Neuronal stem cell (in vitro differentiated cells): ENCODE data around the gene KICS2.

Experiments used
- DNase-seq: peaks from one replicate; pipeline ENCODE4 v3.0.0-alpha.2; 2013; ENCODE audit warnings: low spot score
- H2AFZ ChIP-seq: one replicate; pipeline ENCODE4 v1.6.1; 2013; ENCODE audit warnings: mild to moderate bottlenecking, low read length, inconsistent platforms
- H2AK5ac ChIP-seq: 2 replicates; pipeline ENCODE4 v1.6.1; 2013; ENCODE audit warnings: low read depth, mild to moderate bottlenecking, inconsistent platforms, low read length, moderate library complexity, mixed read lengths
- H2BK120ac ChIP-seq: 2 replicates; pipeline ENCODE4 v1.6.1; 2013; ENCODE audit warnings: low read depth, mild to moderate bottlenecking, inconsistent platforms, low read length, moderate library complexity, mixed read lengths
- H2BK12ac ChIP-seq: one replicate; pipeline ENCODE4 v1.6.1; 2013; ENCODE audit warnings: low read length, inconsistent platforms
- H2BK15ac ChIP-seq: 2 replicates; pipeline ENCODE4 v1.6.1; 2013; ENCODE audit warnings: mild to moderate bottlenecking, low read length, inconsistent platforms, mixed read lengths
- H2BK5ac ChIP-seq: one replicate; pipeline ENCODE4 v1.6.1; 2013; ENCODE audit warnings: inconsistent platforms, mild to moderate bottlenecking, low read length, moderate library complexity
- H3K14ac ChIP-seq: one replicate; pipeline ENCODE4 v1.6.1; 2013; ENCODE audit warnings: low read length, inconsistent platforms
- H3K18ac ChIP-seq: 2 replicates; pipeline ENCODE4 v1.6.1; 2013; ENCODE audit warnings: low read length, inconsistent platforms
- H3K23ac ChIP-seq: 2 replicates; pipeline ENCODE4 v1.6.1; 2013; ENCODE audit warnings: low read depth, mild to moderate bottlenecking, mixed read lengths, low read length, inconsistent platforms; ENCODE audit not compliant: poor library complexity
- H3K27ac ChIP-seq: replicated peaks from 3 replicates; pipeline ENCODE4 v1.5.1; 2013; ENCODE audit warnings: low read length, inconsistent platforms
- H3K27me3 ChIP-seq, 3 experiments: 2 replicates each; pipeline ENCODE4 v1.6.1; 2013; ENCODE audit warnings: low read length in 3 of 3, mild to moderate bottlenecking in 2 of 3, inconsistent platforms in 1 of 3, low read depth in 1 of 3, mixed read lengths in 1 of 3, moderate library complexity in 1 of 3; ENCODE audit not compliant: control insufficient read depth in 3 of 3, insufficient read depth in 3 of 3
- H3K36me3 ChIP-seq, 2 donors: replicated peaks in 1 of 2; 2 replicates each; pipeline ENCODE4 v1.6.1; 2013; ENCODE audit warnings: low read length in 2 of 2; ENCODE audit not compliant: control insufficient read depth in 2 of 2, insufficient read depth in 2 of 2
- H3K4ac ChIP-seq: 2 replicates; pipeline ENCODE4 v1.6.1; 2013; ENCODE audit warnings: inconsistent platforms, mild to moderate bottlenecking, low read length, moderate library complexity
- H3K4me1 ChIP-seq, 2 donors: 1 replicate in 1 of 2; 2 replicates in 1 of 2; pipeline ENCODE4 v1.6.1; 2013; ENCODE audit warnings: low read length in 2 of 2, low read depth in 1 of 2; ENCODE audit not compliant: control insufficient read depth in 2 of 2, insufficient read depth in 1 of 2
- H3K4me2 ChIP-seq: one replicate; pipeline ENCODE4 v1.6.1; 2013; ENCODE audit warnings: mild to moderate bottlenecking, low read length, inconsistent platforms; ENCODE audit not compliant: insufficient read depth, poor library complexity, severe bottlenecking
- H3K4me3 ChIP-seq, 2 donors: 2 replicates each; pipeline ENCODE4 v1.5.1; 2013; ENCODE audit warnings: low read length in 2 of 2, mild to moderate bottlenecking in 2 of 2, inconsistent platforms in 1 of 2, moderate library complexity in 1 of 2
- H3K79me1 ChIP-seq: one replicate; pipeline ENCODE4 v1.6.1; 2013; ENCODE audit warnings: low read depth, mild to moderate bottlenecking, inconsistent platforms, low read length, moderate library complexity
- H3K9ac ChIP-seq: one replicate; pipeline ENCODE4 v1.6.1; 2013; ENCODE audit warnings: mild to moderate bottlenecking, low read depth, low read length, inconsistent platforms; ENCODE audit not compliant: poor library complexity
- H3K9me3 ChIP-seq, 2 donors: replicated peaks in 1 of 2; 2 replicates each; pipeline versions ENCODE3 to v1.6.1; 2013; ENCODE audit warnings: low read length in 2 of 2, mild to moderate bottlenecking in 2 of 2, inconsistent platforms in 1 of 2, low read depth in 1 of 2, mixed read lengths in 1 of 2, moderate library complexity in 1 of 2; ENCODE audit not compliant: control insufficient read depth in 2 of 2, insufficient read depth in 1 of 2
- H4K8ac ChIP-seq: one replicate; pipeline ENCODE4 v1.6.1; 2013; ENCODE audit warnings: low read depth, mild to moderate bottlenecking, inconsistent platforms, low read length, moderate library complexity
- H4K91ac ChIP-seq: one replicate; pipeline ENCODE4 v1.6.1; 2013; ENCODE audit warnings: low read length, low read depth, mild to moderate bottlenecking, inconsistent platforms; ENCODE audit not compliant: poor library complexity
- WGBS, 2 donors: extraction: QIAGEN DNeasy Blood & Tissue Kit; methylation state at CpG; one replicate each; pipeline ENCODE4 v1.1.7; 2013; ENCODE audit warnings: missing lambda C conversion rate in 2 of 2, mixed read lengths in 1 of 2; ENCODE audit not compliant: insufficient read length in 2 of 2, insufficient replicate concordance in 1 of 2; ENCODE audit errors: extremely low coverage in 2 of 2; 5-methylcytosine and 5-hydroxymethylcytosine counted together

Gene KICS2

GRCh38 chr12:64193931-64194330 is 28.2 kb downstream of the KICS2 start:
- Histone ChIP-seq H2BK120ac (no peak overlapping the region), H3K27ac (no peak overlapping the region), H3K79me1 (no peaks in the 10 kb centered on the region), H3K4me3 (no peak overlapping the region), H3K9me3 (no peaks in the 10 kb centered on the region), H2BK15ac (no peak overlapping the region), H3K14ac (no peak overlapping the region), H3K23ac (no peak overlapping the region), H2AFZ (no peak overlapping the region), H3K9ac (no peak overlapping the region), H3K4ac (no peak overlapping the region), H3K4me1 (no peaks in the 10 kb centered on the region), H3K36me3 (peaks cover 0 to 8% of the 10 kb centered on the region in 2 donors), H3K18ac (no peak overlapping the region), H3K27me3 (no peaks in the 10 kb centered on the region), H4K8ac (no peak overlapping the region), H2BK12ac (no peak overlapping the region), H3K4me2 (no peak overlapping the region), H2BK5ac (no peak overlapping the region), H4K91ac (no peak overlapping the region), H2AK5ac (no peak overlapping the region)
- no peak for DNase-seq
- WGBS, 2 donors = no CpG with 5 or more reads among the region's 6 CpGs

- no peaks in the 10 kb centered on the region for H3K79me1 ChIP-seq
- no peak overlapping the region for H3K4me3 ChIP-seq
- no peak overlapping the region for H2AFZ ChIP-seq
- no peak overlapping the region for H4K91ac ChIP-seq
- no peak overlapping the region for H3K18ac ChIP-seq
- H3K4me2 ChIP-seq = no peak overlapping the region
- WGBS, 2 donors = no CpG with 5 or more reads among the region's 7 CpGs
- no peaks in the 10 kb centered on the region for H3K4me1 ChIP-seq
- H3K4ac ChIP-seq = no peak overlapping the region
- no peak overlapping the region for H4K8ac ChIP-seq
- no peak overlapping the region for H3K23ac ChIP-seq
- no peak overlapping the region for H3K27ac ChIP-seq
- no peak overlapping the region for H2AK5ac ChIP-seq
- H3K14ac ChIP-seq = no peak overlapping the region
- H3K9ac ChIP-seq = no peak overlapping the region
- H2BK12ac ChIP-seq = no peak overlapping the region
- H3K36me3 ChIP-seq = peaks cover 0 to 8% of the 10 kb centered on the region in 2 donors
- no peaks in the 10 kb centered on the region for H3K27me3 ChIP-seq
- H2BK5ac ChIP-seq = no peak overlapping the region
- no peaks in the 10 kb centered on the region for H3K9me3 ChIP-seq
- DNase-seq = no peak
- no peak overlapping the region for H2BK120ac ChIP-seq
- H2BK15ac ChIP-seq = no peak overlapping the region
Observed at GRCh38 chr12:64192644-64193444, 29.3 kb downstream of the KICS2 start.

GRCh38 chr12:64190140-64190539 is 32.0 kb downstream of the KICS2 start:
- Histone ChIP-seq H3K4me2 (no peak overlapping the region), H3K23ac (no peak overlapping the region), H3K4ac (no peak overlapping the region), H3K9me3 (no peaks in the 10 kb centered on the region), H2BK5ac (no peak overlapping the region), H3K36me3 (peaks cover 0 to 8% of the 10 kb centered on the region in 2 donors), H2BK12ac (no peak overlapping the region), H3K4me3 (no peak overlapping the region), H3K18ac (no peak overlapping the region), H3K27ac (no peak overlapping the region), H3K9ac (no peak overlapping the region), H3K4me1 (no peaks in the 10 kb centered on the region), H4K91ac (no peak overlapping the region), H3K14ac (no peak overlapping the region), H2BK120ac (no peak overlapping the region), H2AK5ac (no peak overlapping the region), H2AFZ (no peak overlapping the region), H4K8ac (no peak overlapping the region), H2BK15ac (no peak overlapping the region), H3K27me3 (no peaks in the 10 kb centered on the region), H3K79me1 (no peaks in the 10 kb centered on the region)
- no peak for DNase-seq

GRCh38 chr12:64189530-64189929 is 32.6 kb downstream of the KICS2 start:
- WGBS, 2 donors = no CpG with 5 or more reads among the region's 1 CpG
- H3K4me2 ChIP-seq = no peak overlapping the region

More at GRCh38 chr12:64189530-64189929, 32.6 kb downstream of the KICS2 start:
- no peak overlapping the region for H3K14ac ChIP-seq
- no peak overlapping the region for H2AFZ ChIP-seq
- H3K4me3 ChIP-seq = no peak overlapping the region
- H3K18ac ChIP-seq = no peak overlapping the region
- no peak overlapping the region for H3K4ac ChIP-seq
- H4K8ac ChIP-seq = no peak overlapping the region
- H2BK5ac ChIP-seq = no peak overlapping the region
- H3K4me1 ChIP-seq = no peaks in the 10 kb centered on the region
- no peaks in the 10 kb centered on the region for H3K79me1 ChIP-seq
- no peaks in the 10 kb centered on the region for H3K9me3 ChIP-seq
- H3K27ac ChIP-seq = no peak overlapping the region
- no peak overlapping the region for H2BK120ac ChIP-seq
- H3K27me3 ChIP-seq = no peaks in the 10 kb centered on the region
- H2AK5ac ChIP-seq = no peak overlapping the region
- no peak overlapping the region for H2BK15ac ChIP-seq
- H3K9ac ChIP-seq = no peak overlapping the region
- no peak overlapping the region for H2BK12ac ChIP-seq
- H4K91ac ChIP-seq = no peak overlapping the region
- H3K23ac ChIP-seq = no peak overlapping the region
- DNase-seq = no peak
- peaks cover 0 to 7% of the 10 kb centered on the region in 2 donors for H3K36me3 ChIP-seq
